OCI-LY3 (cell line): ENCODE results near the gene COBL.

Experiments used
- H2AFZ ChIP-seq: fragments of 200-600, 300-600 bp; shearing (Covaris generic); 2 replicates; pipeline ENCODE4 v1.6.0; 2014; ENCODE audit warnings: antibody characterized with exemption, low read depth, low read length
- H3K27ac ChIP-seq: fragments of 200-600, 300-600 bp; sonication (generic); 2 replicates; pipeline ENCODE4 v1.5.1; 2014; ENCODE audit warnings: mild to moderate bottlenecking, low read length, moderate library complexity, mixed read lengths
- H3K27me3 ChIP-seq: fragments of 200-600, 300-600 bp; sonication (generic); 2 replicates; pipeline ENCODE4 v1.6.1; 2014; ENCODE audit warnings: low read depth, low read length, mixed read lengths
- H3K36me3 ChIP-seq: fragments of 200-600, 300-600 bp; sonication (generic); replicated peaks from 2 replicates; pipeline ENCODE3; 2014; ENCODE audit warnings: low read depth, low read length, mixed read lengths
- H3K4me1 ChIP-seq: fragments of 300-600, 200-600 bp; sonication (generic); 2 replicates; pipeline ENCODE4 v1.6.1; 2014; ENCODE audit warnings: low read length, mixed read lengths
- H3K4me2 ChIP-seq: fragments of 200-600, 300-600 bp; sonication (generic); 2 replicates; pipeline ENCODE4 v1.6.1; 2014; ENCODE audit warnings: low read length, mixed read lengths
- H3K4me3 ChIP-seq: fragments of 300-600, 200-600 bp; sonication (generic); 2 replicates; pipeline ENCODE4 v1.5.1; 2014; ENCODE audit warnings: antibody characterized with exemption, mild to moderate bottlenecking, low read length, moderate library complexity
- H3K79me2 ChIP-seq: fragments of 300-600, 200-600 bp; shearing (Covaris generic); 2 replicates; pipeline ENCODE4 v1.6.1; 2014; ENCODE audit warnings: mild to moderate bottlenecking, low read length, mixed read lengths
- H3K9ac ChIP-seq: fragments of 300-600, 200-600 bp; shearing (Covaris generic); 2 replicates; pipeline ENCODE4 v1.6.0; 2014; ENCODE audit warnings: mild to moderate bottlenecking, low read length, moderate library complexity
- H3K9me3 ChIP-seq: fragments of 200-600, 300-600 bp; shearing (Covaris generic); 2 replicates; pipeline ENCODE4 v1.6.1; 2014; ENCODE audit warnings: low read length, mixed read lengths; ENCODE audit not compliant: insufficient read depth
- H4K20me1 ChIP-seq: fragments of 200-600, 300-600 bp; sonication (generic); 2 replicates; pipeline ENCODE4 v1.6.1; 2016; ENCODE audit warnings: low read length, mixed read lengths; ENCODE audit not compliant: insufficient read depth
- EZH2phosphoT487 ChIP-seq: fragments of 200-600 bp; shearing (Covaris generic); IDR thresholded peaks from 2 replicates; pipeline ENCODE4 v1.6.1; 2018; ENCODE audit warnings: antibody characterized with exemption, mixed run types, low read depth
- TF ChIP-seq, protein P1 (sequence below): fragments of 200-600, 300-600 bp; sonication (generic); IDR thresholded peaks from 2 replicates; pipeline ENCODE4 v1.5.1; 2014; ENCODE audit warnings: antibody characterized with exemption, low read length, low read depth

Gene COBL

GRCh38 chr7:50982626-50983025, 334.0 kb downstream of the COBL start:
- no peaks in the 10 kb centered on the region for H3K36me3 ChIP-seq
- H3K4me3 ChIP-seq: no peak overlapping the region
- H3K27ac ChIP-seq: no peak overlapping the region
- no peak overlapping the region for H3K9ac ChIP-seq
- H3K4me2 ChIP-seq: no peak overlapping the region
- no peaks in the 10 kb centered on the region for H3K79me2 ChIP-seq
- H4K20me1 ChIP-seq: no peaks in the 10 kb centered on the region
- H3K9me3 ChIP-seq: no peaks in the 10 kb centered on the region
- H3K4me1 ChIP-seq: no peaks in the 10 kb centered on the region
- H2AFZ ChIP-seq: no peak overlapping the region
- TF ChIP-seq EZH2phosphoT487: no peak
- TF ChIP-seq, protein P1, sequence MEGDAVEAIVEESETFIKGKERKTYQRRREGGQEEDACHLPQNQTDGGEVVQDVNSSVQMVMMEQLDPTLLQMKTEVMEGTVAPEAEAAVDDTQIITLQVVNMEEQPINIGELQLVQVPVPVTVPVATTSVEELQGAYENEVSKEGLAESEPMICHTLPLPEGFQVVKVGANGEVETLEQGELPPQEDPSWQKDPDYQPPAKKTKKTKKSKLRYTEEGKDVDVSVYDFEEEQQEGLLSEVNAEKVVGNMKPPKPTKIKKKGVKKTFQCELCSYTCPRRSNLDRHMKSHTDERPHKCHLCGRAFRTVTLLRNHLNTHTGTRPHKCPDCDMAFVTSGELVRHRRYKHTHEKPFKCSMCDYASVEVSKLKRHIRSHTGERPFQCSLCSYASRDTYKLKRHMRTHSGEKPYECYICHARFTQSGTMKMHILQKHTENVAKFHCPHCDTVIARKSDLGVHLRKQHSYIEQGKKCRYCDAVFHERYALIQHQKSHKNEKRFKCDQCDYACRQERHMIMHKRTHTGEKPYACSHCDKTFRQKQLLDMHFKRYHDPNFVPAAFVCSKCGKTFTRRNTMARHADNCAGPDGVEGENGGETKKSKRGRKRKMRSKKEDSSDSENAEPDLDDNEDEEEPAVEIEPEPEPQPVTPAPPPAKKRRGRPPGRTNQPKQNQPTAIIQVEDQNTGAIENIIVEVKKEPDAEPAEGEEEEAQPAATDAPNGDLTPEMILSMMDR: no peak
- H3K27me3 ChIP-seq: peaks cover 11% of the 10 kb centered on the region; the same call in 1 of the 2 replicates

DNA sequence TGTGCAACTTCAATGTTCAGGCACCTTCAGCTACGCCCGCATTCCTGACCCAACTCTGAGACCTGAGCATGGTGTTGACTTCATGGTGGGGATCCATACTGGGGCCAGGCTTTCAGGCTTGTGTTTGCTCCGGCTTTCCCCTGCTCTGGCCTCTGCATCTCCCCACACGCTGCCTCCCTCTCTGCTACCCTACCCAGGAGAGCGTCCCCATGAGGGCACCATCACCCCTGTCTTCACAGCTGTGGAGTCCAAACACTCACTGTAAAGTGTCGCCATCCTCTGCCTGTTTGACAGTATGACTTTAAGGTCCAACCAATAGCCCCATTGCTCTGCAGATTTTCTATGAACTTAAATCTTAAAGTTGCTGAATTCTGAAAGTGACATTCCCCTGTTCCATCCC, 334.9 kb downstream of the COBL start:
- Histone ChIP-seq H2AFZ (no peak overlapping the region), H3K4me2 (no peak overlapping the region), H3K9ac (no peak overlapping the region), H4K20me1 (no peaks in the 10 kb centered on the region), H3K79me2 (no peaks in the 10 kb centered on the region), H3K27me3 (peaks cover 11% of the 10 kb centered on the region; the same call in 1 of the 2 replicates), H3K9me3 (no peaks in the 10 kb centered on the region), H3K4me1 (no peaks in the 10 kb centered on the region), H3K4me3 (no peak overlapping the region), H3K27ac (no peak overlapping the region), H3K36me3 (no peaks in the 10 kb centered on the region)
- TF ChIP-seq, protein P1: no peak
- no peak for TF ChIP-seq EZH2phosphoT487

DNA sequence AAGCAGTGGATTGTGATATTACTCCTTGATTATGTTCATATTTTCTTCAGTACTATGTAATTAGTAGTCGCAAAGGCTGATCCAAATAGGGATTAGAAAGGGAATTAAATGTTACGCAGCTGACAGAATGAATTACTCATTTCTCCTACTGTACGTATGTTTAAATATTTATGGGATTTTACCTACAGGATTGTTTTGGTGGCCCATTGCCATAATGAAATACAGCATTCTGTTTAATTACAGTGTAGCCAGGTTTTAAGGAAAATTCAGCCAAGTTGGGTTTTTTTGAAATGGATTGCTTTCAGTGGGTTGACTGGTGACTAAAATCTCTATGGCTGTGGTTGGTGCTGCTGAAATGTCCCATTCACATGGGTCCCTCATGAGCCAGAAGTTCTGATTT, 336.2 kb downstream of the COBL start:
- TF ChIP-seq EZH2phosphoT487: no peak
- TF ChIP-seq, protein P1: no peak
- no peaks in the 10 kb centered on the region for H4K20me1 ChIP-seq
- no peak overlapping the region for H3K9ac ChIP-seq
- H3K4me3 ChIP-seq: no peak overlapping the region
- no peak overlapping the region for H2AFZ ChIP-seq
- H3K36me3 ChIP-seq: no peaks in the 10 kb centered on the region
- no peaks in the 10 kb centered on the region for H3K79me2 ChIP-seq
- H3K4me1 ChIP-seq: no peaks in the 10 kb centered on the region
- H3K9me3 ChIP-seq: no peaks in the 10 kb centered on the region
- no peak overlapping the region for H3K4me2 ChIP-seq
- H3K27me3 ChIP-seq: peaks cover 8% of the 10 kb centered on the region; the same call in 1 of the 2 replicates
- no peak overlapping the region for H3K27ac ChIP-seq

DNA sequence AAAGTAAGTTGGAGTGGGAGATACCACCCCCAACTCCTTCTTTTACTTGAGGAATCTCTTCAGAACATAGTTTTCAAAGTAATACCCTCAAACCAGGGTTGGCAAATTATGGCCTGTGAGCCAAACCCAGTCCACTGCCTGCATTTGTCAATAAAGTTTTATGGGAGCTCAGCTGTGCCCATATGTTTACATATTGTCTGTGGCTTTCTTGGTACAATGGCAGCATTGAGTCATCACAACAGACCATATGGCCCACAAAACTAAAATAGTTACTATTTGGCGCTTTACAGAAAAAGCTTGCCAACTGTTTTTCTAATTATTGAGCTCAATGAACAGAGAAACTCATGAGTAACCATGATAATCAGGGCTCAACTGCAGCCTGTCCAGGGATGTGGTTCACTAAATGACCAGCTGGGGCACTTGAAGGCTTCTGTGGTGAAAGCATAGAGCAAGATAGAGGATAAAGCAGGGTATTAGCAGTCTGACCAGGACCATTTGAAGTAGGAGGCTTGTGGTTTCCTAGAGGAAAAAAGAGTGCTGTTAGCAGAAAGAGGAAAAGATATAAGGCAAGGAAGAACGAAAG, 337.9 kb downstream of the COBL start:
- Histone ChIP-seq H3K9ac (no peak overlapping the region), H3K4me3 (no peak overlapping the region), H3K27ac (no peak overlapping the region), H3K36me3 (no peaks in the 10 kb centered on the region), H3K27me3 (peaks cover 8% of the 10 kb centered on the region; the same call in 1 of the 2 replicates), H3K4me2 (no peak overlapping the region), H3K4me1 (no peaks in the 10 kb centered on the region), H2AFZ (no peak overlapping the region), H3K9me3 (no peaks in the 10 kb centered on the region), H4K20me1 (no peaks in the 10 kb centered on the region), H3K79me2 (no peaks in the 10 kb centered on the region)
- TF ChIP-seq EZH2phosphoT487: no peak
- TF ChIP-seq, protein P1: no peak
